ENCODE data around the gene VAMP7. TPM values are rescaled to one million over a fixed set of nuclear protein-coding genes. Genes with fewer than 3 reads are reported as not detected.

VAMP7 gene
- total and polyA plus RNA-seq, 2 of the 13 experiments (the other 11 are each of a cell fraction or from before 2014, with no cell fraction given), result 13.4 to 20.7 TPM

DNA sequence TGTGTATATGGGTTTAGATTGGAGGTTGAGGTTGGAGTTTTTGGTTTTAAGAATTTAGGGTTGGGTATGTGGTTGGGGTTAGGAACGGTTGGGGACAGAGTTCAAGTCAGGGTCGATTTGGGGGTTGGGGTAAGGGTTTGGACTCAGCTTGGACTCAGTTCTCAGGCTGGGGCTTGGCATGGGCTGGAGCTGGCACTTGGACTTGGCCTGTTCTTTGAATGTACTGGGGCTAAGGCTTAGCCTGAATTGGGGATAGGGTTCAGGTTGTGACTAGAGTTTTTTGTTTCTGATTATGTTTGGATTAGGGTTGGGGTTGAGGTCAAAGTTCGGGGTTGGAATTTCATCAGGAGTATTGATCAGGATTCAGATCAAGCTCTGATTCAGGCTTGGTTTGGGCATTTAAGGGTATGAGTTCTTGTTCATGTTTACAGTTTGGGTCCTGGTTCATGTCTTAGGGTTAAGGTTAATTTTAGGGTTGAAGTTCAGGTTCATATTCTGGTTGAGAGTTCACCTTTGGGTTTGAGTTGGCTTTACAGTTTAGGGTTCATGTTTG, 70.2 kb downstream of the VAMP7 start (continued):
- TF ChIP-seq, protein P1, sequence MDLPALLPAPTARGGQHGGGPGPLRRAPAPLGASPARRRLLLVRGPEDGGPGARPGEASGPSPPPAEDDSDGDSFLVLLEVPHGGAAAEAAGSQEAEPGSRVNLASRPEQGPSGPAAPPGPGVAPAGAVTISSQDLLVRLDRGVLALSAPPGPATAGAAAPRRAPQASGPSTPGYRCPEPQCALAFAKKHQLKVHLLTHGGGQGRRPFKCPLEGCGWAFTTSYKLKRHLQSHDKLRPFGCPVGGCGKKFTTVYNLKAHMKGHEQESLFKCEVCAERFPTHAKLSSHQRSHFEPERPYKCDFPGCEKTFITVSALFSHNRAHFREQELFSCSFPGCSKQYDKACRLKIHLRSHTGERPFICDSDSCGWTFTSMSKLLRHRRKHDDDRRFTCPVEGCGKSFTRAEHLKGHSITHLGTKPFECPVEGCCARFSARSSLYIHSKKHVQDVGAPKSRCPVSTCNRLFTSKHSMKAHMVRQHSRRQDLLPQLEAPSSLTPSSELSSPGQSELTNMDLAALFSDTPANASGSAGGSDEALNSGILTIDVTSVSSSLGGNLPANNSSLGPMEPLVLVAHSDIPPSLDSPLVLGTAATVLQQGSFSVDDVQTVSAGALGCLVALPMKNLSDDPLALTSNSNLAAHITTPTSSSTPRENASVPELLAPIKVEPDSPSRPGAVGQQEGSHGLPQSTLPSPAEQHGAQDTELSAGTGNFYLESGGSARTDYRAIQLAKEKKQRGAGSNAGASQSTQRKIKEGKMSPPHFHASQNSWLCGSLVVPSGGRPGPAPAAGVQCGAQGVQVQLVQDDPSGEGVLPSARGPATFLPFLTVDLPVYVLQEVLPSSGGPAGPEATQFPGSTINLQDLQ (CRISPR knock-in tag; IDR thresholded peaks at IDR 0.05), result no peak

DNA sequence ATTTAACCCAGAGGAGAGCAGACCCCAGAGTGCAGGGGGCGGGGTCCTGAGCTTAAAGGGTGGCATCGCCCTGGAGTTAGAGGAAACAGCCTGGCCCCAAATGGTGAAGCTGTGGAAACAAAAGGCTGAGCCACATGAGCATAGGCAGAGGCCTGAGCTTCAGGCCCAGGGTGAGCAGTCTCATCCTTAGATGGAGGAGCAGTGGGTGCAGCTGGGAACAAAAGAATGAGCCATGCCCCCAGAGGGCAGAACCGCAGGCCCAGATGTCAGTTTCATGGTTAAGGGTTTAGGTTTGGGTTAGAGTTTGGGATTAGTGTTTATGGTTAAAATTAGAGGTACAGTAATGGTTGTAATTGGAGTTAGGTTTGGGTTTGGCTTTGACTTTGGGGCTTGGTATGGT, 71.9 kb downstream of the VAMP7 start:
- no peak overlapping the region for H2AFZ ChIP-seq (ENCODE audit: low read length)
- in situ Hi-C loops (cut with HindIII; ENCODE audit: extremely low pct_ligation_motif_present, low pct_unique_long_range_greater_than_20kb) (no loop called here), intact Hi-C loops (cut with micrococcal nuclease; ENCODE audit: unreplicated experiment) (no loop called here)
- ChIA-PET POLR2A (no interaction called here), CTCF (ENCODE audit: low intra/inter-chr PET ratio, low total read pairs) (no interaction called here)
- FAIRE-seq (no peak), ATAC-seq (no peak), DNase-seq (ENCODE audit: low spot score) (no peak)
- no peaks in the 10 kb centered on the region for H3K4me1 ChIP-seq (ENCODE audit: insufficient read depth, low read length)
- H3K4me2 ChIP-seq (ENCODE audit: low read depth, low read length), result no peak overlapping the region
- peaks cover 84% of the 10 kb centered on the region for H3K9me3 ChIP-seq (ENCODE audit: low read length)
- H3K79me2 ChIP-seq (ENCODE audit: insufficient read depth, low read length), result no peaks in the 10 kb centered on the region
- no peaks in the 10 kb centered on the region for H3K36me3 ChIP-seq (replicated peaks in 1 of 2; ENCODE audit: control insufficient read depth in 1 of 2, insufficient read depth in 2 of 2, low read length in 2 of 2)
- BruUV-seq (replicated peaks), result no TSS peak
- no peak overlapping the region for H3K27ac ChIP-seq (ENCODE audit: extremely low read length, insufficient read depth, low read length)
- no peak for TF ChIP-seq HIC2 (CRISPR knock-in tag; IDR thresholded peaks at IDR 0.05; ENCODE audit: low read depth)
- no peak for TF ChIP-seq HDAC2 (CRISPR knock-in tag; IDR thresholded peaks at IDR 0.05)
- TF ChIP-seq ZNF207 (IDR thresholded peaks at IDR 0.05; ENCODE audit: borderline replicate concordance), result no peak
- no peak for TF ChIP-seq NCOA2 (CRISPR knock-in tag; IDR thresholded peaks at IDR 0.05)
- no peak for TF ChIP-seq HNRNPUL1 (IDR thresholded peaks at IDR 0.05; ENCODE audit: low read depth, low read length)
- no peak for TF ChIP-seq PCBP1 (IDR thresholded peaks at IDR 0.05; ENCODE audit: borderline replicate concordance, low read depth, low read length)
- TF ChIP-seq MATR3 (CRISPR knock-in tag; IDR thresholded peaks at IDR 0.05), result no peak
- no peak for TF ChIP-seq ZNF841 (CRISPR knock-in tag; IDR thresholded peaks at IDR 0.05; ENCODE audit: borderline replicate concordance)
- TF ChIP-seq ZNF709 (CRISPR knock-in tag; IDR thresholded peaks at IDR 0.05), result no peak
- WGBS (ENCODE audit: low lambda C conversion rate), result 10% methylated on average over 3 of the region's 3 CpGs
- H4K20me1 ChIP-seq (ENCODE audit: insufficient read depth, low read length), result no peaks in the 10 kb centered on the region
- no peaks in the 10 kb centered on the region for H3K27me3 ChIP-seq (ENCODE audit: control insufficient read depth in 1 of 2, insufficient read depth in 2 of 2, low read length in 2 of 2)
- no peak overlapping the region for H3K9ac ChIP-seq (ENCODE audit: insufficient read depth, low read depth, low read length)
- no peak overlapping the region for H3K4me3 ChIP-seq (replicated peaks in 1 of 3; ENCODE audit: insufficient read depth in 1 of 3, low read depth in 2 of 3, low read length in 3 of 3)
